ENCODE results near the gene CRYBG1.

- TF ChIP-seq, protein P1, sequence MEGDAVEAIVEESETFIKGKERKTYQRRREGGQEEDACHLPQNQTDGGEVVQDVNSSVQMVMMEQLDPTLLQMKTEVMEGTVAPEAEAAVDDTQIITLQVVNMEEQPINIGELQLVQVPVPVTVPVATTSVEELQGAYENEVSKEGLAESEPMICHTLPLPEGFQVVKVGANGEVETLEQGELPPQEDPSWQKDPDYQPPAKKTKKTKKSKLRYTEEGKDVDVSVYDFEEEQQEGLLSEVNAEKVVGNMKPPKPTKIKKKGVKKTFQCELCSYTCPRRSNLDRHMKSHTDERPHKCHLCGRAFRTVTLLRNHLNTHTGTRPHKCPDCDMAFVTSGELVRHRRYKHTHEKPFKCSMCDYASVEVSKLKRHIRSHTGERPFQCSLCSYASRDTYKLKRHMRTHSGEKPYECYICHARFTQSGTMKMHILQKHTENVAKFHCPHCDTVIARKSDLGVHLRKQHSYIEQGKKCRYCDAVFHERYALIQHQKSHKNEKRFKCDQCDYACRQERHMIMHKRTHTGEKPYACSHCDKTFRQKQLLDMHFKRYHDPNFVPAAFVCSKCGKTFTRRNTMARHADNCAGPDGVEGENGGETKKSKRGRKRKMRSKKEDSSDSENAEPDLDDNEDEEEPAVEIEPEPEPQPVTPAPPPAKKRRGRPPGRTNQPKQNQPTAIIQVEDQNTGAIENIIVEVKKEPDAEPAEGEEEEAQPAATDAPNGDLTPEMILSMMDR (IDR thresholded peaks at IDR 0.05) = no peak
- TF ChIP-seq USF2 (CRISPR knock-in tag; IDR thresholded peaks at IDR 0.05) = no peak
- no peak for TF ChIP-seq ZNF423 (CRISPR knock-in tag; IDR thresholded peaks at IDR 0.05)
- TF ChIP-seq NFYB (CRISPR knock-in tag; conservative IDR thresholded peaks at IDR 0.05; ENCODE audit: low read depth) = no peak
- no peak for TF ChIP-seq TEAD1 (CRISPR knock-in tag; IDR thresholded peaks at IDR 0.05)
- no peak for TF ChIP-seq IRF2 (CRISPR knock-in tag; IDR thresholded peaks at IDR 0.05; ENCODE audit: borderline replicate concordance, low read depth)
- TF ChIP-seq ATF3 (CRISPR knock-in tag; conservative IDR thresholded peaks at IDR 0.05) = no peak
- no peak for TF ChIP-seq CBFB (CRISPR knock-in tag; IDR thresholded peaks at IDR 0.05; ENCODE audit: low read depth)
- TF ChIP-seq USF1 (CRISPR knock-in tag; IDR thresholded peaks at IDR 0.05) = no peak
- no peak for TF ChIP-seq ESRRA (CRISPR knock-in tag; IDR thresholded peaks at IDR 0.05; ENCODE audit: borderline replicate concordance)
- no peak for TF ChIP-seq ETV6 (CRISPR knock-in tag; IDR thresholded peaks at IDR 0.05)
These were observed 116.6 kb downstream of the CRYBG1 start for GRCh38 chr6:106477146-106477545.

All from WTC11 (cell line).